Stomach (tissue), 9 donors: ENCODE measurements around the gene EEF1A2. TPM values are rescaled to one million over a fixed set of nuclear protein-coding genes. Genes with fewer than 3 reads are reported as not detected.

Experiments
- DNase-seq, 2 donors: peaks; one replicate each; pipeline versions ENCODE4 v3.0.0 to v3.0.0-alpha.2; 2013 to 2019
- H3K27ac ChIP-seq, 5 donors: fragments of 200-600 bp in 4 of 5; sonication (generic) in 4 of 5; one replicate each; pipeline ENCODE4 v1.5.1; 2013 to 2019; ENCODE audit warnings: mild to moderate bottlenecking in 1 of 5, moderate library complexity in 1 of 5
- H3K27me3 ChIP-seq, 3 donors: fragments of 200-600 bp; sonication (generic); one replicate each; pipeline ENCODE4 v1.5.1; 2017 to 2019; ENCODE audit warnings: mixed run types in 1 of 3
- H3K36me3 ChIP-seq, 4 donors: fragments of 200-600 bp; sonication (generic); 1 replicate in 3 of 4; 2 replicates in 1 of 4; pipeline ENCODE4 v1.5.1; 2016 to 2019
- H3K4me1 ChIP-seq, 4 donors: fragments of 200-600 bp; sonication (generic); one replicate each; pipeline ENCODE4 v1.5.1; 2016 to 2019
- H3K4me3 ChIP-seq, 4 donors: fragments of 200-600 bp; sonication (generic) in 3 of 4; one replicate each; pipeline ENCODE4 v1.5.1; 2016 to 2019; ENCODE audit warnings: mild to moderate bottlenecking in 1 of 4
- H3K9me3 ChIP-seq, 4 donors: fragments of 200-600 bp; sonication (generic); one replicate each; pipeline ENCODE4 v1.5.1; 2016 to 2019
- CTCF ChIP-seq, 7 experiments: fragments of 450-650 bp in 4 of 7; fragments of 200-600 bp in 3 of 7; sonication (generic) in 3 of 7; IDR thresholded peaks; one replicate each; pipeline ENCODE4 v1.5.1; 2016 to 2019; ENCODE audit warnings: antibody characterized with exemption in 7 of 7, control low read depth in 2 of 7, mild to moderate bottlenecking in 1 of 7
- EP300 ChIP-seq: sonication (generic); formaldehyde crosslinking; IDR thresholded peaks from one replicate; pipeline ENCODE4 v1.6.1; 2017; ENCODE audit warnings: antibody characterized with exemption
- POLR2A ChIP-seq, 4 donors: fragments of 450-650 bp; IDR thresholded peaks; one replicate each; pipeline ENCODE4 v1.6.1; 2016; ENCODE audit warnings: antibody characterized with exemption in 4 of 4, control low read depth in 2 of 4, mild to moderate bottlenecking in 1 of 4, moderate library complexity in 1 of 4
- POLR2AphosphoS5 ChIP-seq, 3 donors: sonication (generic); formaldehyde crosslinking; IDR thresholded peaks; one replicate each; pipeline ENCODE4 v1.6.1; 2016; ENCODE audit warnings: antibody characterized with exemption in 3 of 3
- WGBS, 5 donors: extraction: QIAGEN DNeasy Blood & Tissue Kit in 3 of 5; methylation state at CpG; one replicate each; pipeline versions ENCODE4 v1.1.5 to v1.1.7; 2013 to 2018; 5-methylcytosine and 5-hydroxymethylcytosine counted together
- intact Hi-C: fragments of 100-400 bp; cut with DNase I; formaldehyde crosslinking; loops from one replicate; pipeline ENCODE4 v1.15.1; 2023; ENCODE audit warnings: low total_unique reads
- polyA plus RNA-seq, 3 donors: library from polyadenylated mRNA; stranded (reverse); fragments of 200-250 nt; gene quantifications; one replicate each; pipeline ENCODE4 v1.2.3, GENCODE V29; 2013
- total RNA-seq, 5 donors: library from RNA; depleted of rRNA; stranded (reverse); fragments of >200 nt; gene quantifications; one replicate each; pipeline versions ENCODE4 v1.1.0 to v1.2.3, GENCODE V29; 2014 to 2016
- donor health status: healthy with polysubstance abuse.
- donor health status: Bipolar disorder and iron deficiency.
- donor health status: healthy.

EEF1A2 gene
- total and polyA plus RNA-seq, 8 donors, result 0.58 to 64.8 (median 23.8) TPM; not detected in 1

GRCh38 chr20:63493563-63494020, 5.3 kb downstream of the EEF1A2 start:
- Histone ChIP-seq H3K9me3 (no peaks in the 10 kb centered on the region), H3K27ac (no peak overlapping the region), H3K36me3 (peaks cover 0 to 4% (median 0%) of the 10 kb centered on the region in 4 donors), H3K4me1 (peaks cover 14 to 27% (median 27%) of the 10 kb centered on the region in 4 donors), H3K27me3 (peaks cover 9 to 75% (median 37%) of the 10 kb centered on the region in 3 donors), H3K4me3 (no peak overlapping the region)
- intact Hi-C loops, result no loop called here
- no peak for TF ChIP-seq POLR2A (IDR thresholded peaks at IDR 0.05)
- no peak for TF ChIP-seq EP300
- TF ChIP-seq CTCF (IDR thresholded peaks at IDR 0.05), result no peak
- TF ChIP-seq POLR2AphosphoS5 (IDR thresholded peaks at IDR 0.05), result no peak
- no peak for DNase-seq
- WGBS, 5 donors, result 56 to 80% (median 61%) methylated on average over 3 to 13 of the region's 13 CpGs

- peaks cover 14 to 75% (median 35%) of the 10 kb centered on the region in 3 donors for H3K27me3 ChIP-seq
- no peaks in the 10 kb centered on the region for H3K9me3 ChIP-seq
- intact Hi-C loops, result no loop called here
- no peak overlapping the region for H3K27ac ChIP-seq
- no peak overlapping the region for H3K4me3 ChIP-seq
- TF ChIP-seq EP300 (no peak), CTCF (IDR thresholded peaks at IDR 0.05) (no peak), POLR2AphosphoS5 (IDR thresholded peaks at IDR 0.05) (no peak)
- DNase-seq, result no peak
- 89 to 97% (median 94%) methylated on average over 11 to 14 of the region's 14 CpGs for WGBS, 5 donors
- peaks cover 0 to 4% (median 0%) of the 10 kb centered on the region in 4 donors for H3K36me3 ChIP-seq
- H3K4me1 ChIP-seq, result peaks cover 8 to 26% (median 25%) of the 10 kb centered on the region in 4 donors
Measured at GRCh38 chr20:63492982-63493381, 5.9 kb downstream of the EEF1A2 start.

GRCh38 chr20:63492518-63492917, 6.4 kb downstream of the EEF1A2 start:
- TF ChIP-seq CTCF (IDR thresholded peaks at IDR 0.05) (no peak), EP300 (no peak), POLR2AphosphoS5 (IDR thresholded peaks at IDR 0.05) (no peak), POLR2A (IDR thresholded peaks at IDR 0.05) (no peak)
- no peak overlapping the region for H3K4me3 ChIP-seq
- intact Hi-C loops, result no loop called here
- H3K27me3 ChIP-seq, result peaks cover 10 to 75% (median 35%) of the 10 kb centered on the region in 3 donors
- H3K36me3 ChIP-seq, result peaks cover 0 to 4% (median 0%) of the 10 kb centered on the region in 4 donors
- peaks cover 8 to 28% (median 21%) of the 10 kb centered on the region in 4 donors for H3K4me1 ChIP-seq
- no peaks in the 10 kb centered on the region for H3K9me3 ChIP-seq
- WGBS, 5 donors, result 89 to 96% (median 93%) methylated on average over 2 of the region's 2 CpGs
- DNase-seq, result no peak
- no peak overlapping the region for H3K27ac ChIP-seq

GRCh38 chr20:63491635-63492230, 7.2 kb downstream of the EEF1A2 start:
- peaks cover 8 to 24% (median 15%) of the 10 kb centered on the region in 4 donors for H3K4me1 ChIP-seq
- no peaks in the 10 kb centered on the region for H3K9me3 ChIP-seq
- intact Hi-C loops, result no loop called here
- no peak overlapping the region for H3K27ac ChIP-seq
- H3K4me3 ChIP-seq, result no peak overlapping the region
- peaks cover 0 to 4% (median 0%) of the 10 kb centered on the region in 4 donors for H3K36me3 ChIP-seq
- WGBS, 5 donors, result 52 to 92% (median 59%) methylated on average over 4 of the region's 4 CpGs
- peaks cover 9 to 75% (median 33%) of the 10 kb centered on the region in 3 donors for H3K27me3 ChIP-seq
- TF ChIP-seq POLR2AphosphoS5 (IDR thresholded peaks at IDR 0.05) (no peak), EP300 (no peak), POLR2A (IDR thresholded peaks at IDR 0.05) (no peak), CTCF (IDR thresholded peaks at IDR 0.05) (no peak)
- no peak for DNase-seq
